NB4 (cell line): ENCODE results near the gene FAM161A.

ENCODE experiments used
- DNase-seq: peaks from one replicate; pipeline ENCODE4 v3.0.0; 2010; ENCODE audit warnings: low read depth
- H3K4me3 ChIP-seq: one replicate; pipeline ENCODE4 v1.5.1; 2011; ENCODE audit warnings: mild to moderate bottlenecking, low read depth, low read length, moderate library complexity
- CTCF ChIP-seq: IDR thresholded peaks from one replicate; pipeline ENCODE4 v1.5.1; 2012; ENCODE audit warnings: low read depth, low read length
- MAX ChIP-seq: IDR thresholded peaks from 2 replicates; pipeline ENCODE4 v1.6.1; 2011; ENCODE audit warnings: low read depth, low read length
- MYC ChIP-seq: IDR thresholded peaks from 2 replicates; pipeline ENCODE4 v1.6.1; 2011; ENCODE audit warnings: low read depth, low read length
- POLR2A ChIP-seq: IDR thresholded peaks from 2 replicates; pipeline ENCODE4 v1.6.1; 2011; ENCODE audit warnings: mild to moderate bottlenecking; ENCODE audit not compliant: insufficient read length; ENCODE audit errors: extremely low read depth

Gene FAM161A

GRCh38 chr2:61845320-61845719 lies 8.5 kb downstream of the FAM161A start:
- TF ChIP-seq MYC = no peak
- no peak for TF ChIP-seq CTCF
- TF ChIP-seq POLR2A = no peak
- no peak for TF ChIP-seq MAX

GRCh38 chr2:61841286-61841685 lies 12.6 kb downstream of the FAM161A start:
- H3K4me3 ChIP-seq = no peak overlapping the region
- no peak for DNase-seq
- TF ChIP-seq MAX (no peak), CTCF (no peak), POLR2A (no peak), MYC (no peak)

More at GRCh38 chr2:61845320-61845719, 8.5 kb downstream of the FAM161A start:
- DNase-seq = no peak
- no peak overlapping the region for H3K4me3 ChIP-seq

- TF ChIP-seq MAX (no peak), MYC (no peak), POLR2A (no peak), CTCF (no peak)
- no peak overlapping the region for H3K4me3 ChIP-seq
- DNase-seq = no peak
These were observed 19.0 kb downstream of the FAM161A start for GRCh38 chr2:61834893-61835292.

GRCh38 chr2:61833971-61834370 lies 19.9 kb downstream of the FAM161A start:
- DNase-seq = no peak
- TF ChIP-seq MYC (no peak), POLR2A (no peak), MAX (no peak), CTCF (no peak)

GRCh38 chr2:61832183-61832841 lies 21.5 kb downstream of the FAM161A start:
- DNase-seq = no peak
- TF ChIP-seq MYC (no peak), POLR2A (no peak), MAX (no peak), CTCF (no peak)
- H3K4me3 ChIP-seq = no peak overlapping the region

More at GRCh38 chr2:61833971-61834370, 19.9 kb downstream of the FAM161A start:
- H3K4me3 ChIP-seq = no peak overlapping the region
